ENCODE data around the gene FRMD4A. TPM values are rescaled to one million over a fixed set of nuclear protein-coding genes. Genes with fewer than 3 reads are reported as not detected.

The FRMD4A gene
- total and polyA plus RNA-seq, 2 of the 4 experiments (the other 2 are of a cell fraction) = 30.3 to 68.8 TPM

DNA sequence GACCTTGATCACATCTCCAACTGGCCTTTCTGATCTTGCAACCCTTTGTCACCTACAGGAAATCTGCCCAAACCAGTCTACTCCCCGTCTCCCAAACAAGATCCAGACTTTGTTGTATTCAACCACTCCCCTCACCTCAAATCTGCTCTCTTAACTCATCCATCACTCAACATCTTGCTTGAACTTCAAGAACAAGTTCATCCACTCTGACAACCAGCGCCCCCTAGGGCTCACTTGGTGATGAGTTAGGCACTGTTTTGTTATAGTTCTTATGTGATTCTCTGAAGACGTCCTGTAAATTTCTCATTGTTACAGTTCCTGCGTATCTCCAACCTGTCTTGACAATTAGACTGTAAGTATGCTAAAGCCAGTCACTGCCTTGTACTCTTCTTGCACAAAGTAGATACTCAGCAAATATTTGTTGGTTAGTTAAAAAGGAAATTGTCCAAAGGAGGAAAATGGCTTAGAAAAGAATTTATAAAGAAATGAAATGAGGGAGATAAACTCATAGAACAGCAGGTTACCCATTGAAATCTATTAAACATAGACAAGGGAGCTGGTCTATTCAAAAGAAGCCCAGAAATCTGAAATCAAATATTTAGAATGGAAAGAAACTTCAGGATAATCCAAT is 5.3 kb downstream of the FRMD4A start:
- no peak overlapping the region for H2AFZ ChIP-seq (replicated peaks; ENCODE audit: low read length, poor library complexity)
- H3K79me1 ChIP-seq (ENCODE audit: low read depth in 1 of 2, low read length in 2 of 2) = no peaks in the 10 kb centered on the region
- no peak overlapping the region for H3K4me2 ChIP-seq (ENCODE audit: low read depth, low read length)
- no peak overlapping the region for H4K5ac ChIP-seq (ENCODE audit: low read depth, low read length)
- H3K27ac ChIP-seq (ENCODE audit: insufficient read depth, low read length) = no peak overlapping the region
- POLR2A ChIA-PET (ENCODE audit: unreplicated experiment) = no interaction called here
- no peaks in the 10 kb centered on the region for H3K4me1 ChIP-seq (ENCODE audit: control insufficient read depth, insufficient read depth, low read length)
- no peak overlapping the region for H3K23ac ChIP-seq (ENCODE audit: low read depth, low read length)
- peaks cover 47% of the 10 kb centered on the region for H3K27me3 ChIP-seq (ENCODE audit: control insufficient read depth, insufficient read depth, low read length)
- TF ChIP-seq, protein P1, sequence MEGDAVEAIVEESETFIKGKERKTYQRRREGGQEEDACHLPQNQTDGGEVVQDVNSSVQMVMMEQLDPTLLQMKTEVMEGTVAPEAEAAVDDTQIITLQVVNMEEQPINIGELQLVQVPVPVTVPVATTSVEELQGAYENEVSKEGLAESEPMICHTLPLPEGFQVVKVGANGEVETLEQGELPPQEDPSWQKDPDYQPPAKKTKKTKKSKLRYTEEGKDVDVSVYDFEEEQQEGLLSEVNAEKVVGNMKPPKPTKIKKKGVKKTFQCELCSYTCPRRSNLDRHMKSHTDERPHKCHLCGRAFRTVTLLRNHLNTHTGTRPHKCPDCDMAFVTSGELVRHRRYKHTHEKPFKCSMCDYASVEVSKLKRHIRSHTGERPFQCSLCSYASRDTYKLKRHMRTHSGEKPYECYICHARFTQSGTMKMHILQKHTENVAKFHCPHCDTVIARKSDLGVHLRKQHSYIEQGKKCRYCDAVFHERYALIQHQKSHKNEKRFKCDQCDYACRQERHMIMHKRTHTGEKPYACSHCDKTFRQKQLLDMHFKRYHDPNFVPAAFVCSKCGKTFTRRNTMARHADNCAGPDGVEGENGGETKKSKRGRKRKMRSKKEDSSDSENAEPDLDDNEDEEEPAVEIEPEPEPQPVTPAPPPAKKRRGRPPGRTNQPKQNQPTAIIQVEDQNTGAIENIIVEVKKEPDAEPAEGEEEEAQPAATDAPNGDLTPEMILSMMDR (conservative IDR thresholded peaks at IDR 0.05; ENCODE audit: low read depth, low read length) = peak; percentile 26; the same call in 1 of the 2 replicates
- TF ChIP-seq BHLHE40 (IDR thresholded peaks at IDR 0.05; ENCODE audit: low read depth, low read length) (no peak), RAD21 (IDR thresholded peaks at IDR 0.05; ENCODE audit: low read length) (0 out of 2 replicates have a peak, but pooled peaks have one; percentile 12)
- TF ChIP-seq, protein P2, sequence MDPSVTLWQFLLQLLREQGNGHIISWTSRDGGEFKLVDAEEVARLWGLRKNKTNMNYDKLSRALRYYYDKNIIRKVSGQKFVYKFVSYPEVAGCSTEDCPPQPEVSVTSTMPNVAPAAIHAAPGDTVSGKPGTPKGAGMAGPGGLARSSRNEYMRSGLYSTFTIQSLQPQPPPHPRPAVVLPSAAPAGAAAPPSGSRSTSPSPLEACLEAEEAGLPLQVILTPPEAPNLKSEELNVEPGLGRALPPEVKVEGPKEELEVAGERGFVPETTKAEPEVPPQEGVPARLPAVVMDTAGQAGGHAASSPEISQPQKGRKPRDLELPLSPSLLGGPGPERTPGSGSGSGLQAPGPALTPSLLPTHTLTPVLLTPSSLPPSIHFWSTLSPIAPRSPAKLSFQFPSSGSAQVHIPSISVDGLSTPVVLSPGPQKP (IDR thresholded peaks at IDR 0.05; ENCODE audit: borderline replicate concordance, low read depth, low read length) = no peak
- no peak overlapping the region for H2BK5ac ChIP-seq (ENCODE audit: low read depth, low read length, poor library complexity, severe bottlenecking)
- no peaks in the 10 kb centered on the region for H3K36me3 ChIP-seq (ENCODE audit: control insufficient read depth, insufficient read depth, low read length)
- intact Hi-C loops (cut with micrococcal nuclease) = no loop called here
- in situ Hi-C loops (cut with MboI; ENCODE audit: low sequenced_read_pairs) = no loop called here
- H3K9me3 ChIP-seq (ENCODE audit: control insufficient read depth, insufficient read depth, low read length) = no peaks in the 10 kb centered on the region; the same call in 1 of the 2 replicates
- H3K18ac ChIP-seq (ENCODE audit: low read depth, low read length) = no peak overlapping the region; the same call in 1 of the 2 replicates
- ATAC-seq (ENCODE audit: low read depth) (no peak), DNase-seq (peak; percentile 12)
- no peak overlapping the region for H3K56ac ChIP-seq (ENCODE audit: extremely low read depth, insufficient read depth, low read length)
- CTCF ChIA-PET = interaction anchor here (0.8 kb wide), 1 partner anchor 125 kb away, joined by 3 read pairs; no protein-coding TSS in a partner anchor
- no peak overlapping the region for H3K4ac ChIP-seq (ENCODE audit: low read depth, low read length)
- WGBS, 2 experiments (ENCODE audit: extremely low coverage in 2 of 2, insufficient read length in 1 of 2) = 56% methylated on average over 2 of the region's 4 CpGs; no CpG with 5 or more reads in 1 of the 2 experiments
- H4K8ac ChIP-seq (ENCODE audit: low read depth in 2 of 2, low read length in 2 of 2) = no peak overlapping the region
- no peak overlapping the region for H3K4me3 ChIP-seq (ENCODE audit: insufficient read depth, low read depth, low read length)
- no peak overlapping the region for H2BK20ac ChIP-seq (ENCODE audit: low read depth, low read length)
- H2BK120ac ChIP-seq (ENCODE audit: low read depth, low read length) = no peak overlapping the region
- H3K9ac ChIP-seq (ENCODE audit: low read depth, low read length) = no peak overlapping the region
- no peaks in the 10 kb centered on the region for H4K20me1 ChIP-seq (ENCODE audit: insufficient read depth, low read length)
- H3K14ac ChIP-seq (replicated peaks; ENCODE audit: low read depth, low read length) = no peak overlapping the region
- H2AK5ac ChIP-seq (ENCODE audit: low read depth, low read length) = no peak overlapping the region
- no TSS peak for BruUV-seq (replicated peaks)
- no peak overlapping the region for H2BK15ac ChIP-seq (ENCODE audit: low read depth, low read length)
- no peak overlapping the region for H4K91ac ChIP-seq (ENCODE audit: insufficient read depth, low read depth, low read length)
- no peak overlapping the region for H2AK9ac ChIP-seq (replicated peaks; ENCODE audit: low read depth, low read length, poor library complexity)
- dilution Hi-C loops (cut with HindIII; ENCODE audit: low sequenced_read_pairs, unreplicated experiment) = no loop called here
- no peaks in the 10 kb centered on the region; the same call in 1 of the 2 replicates for H3K9me1 ChIP-seq (ENCODE audit: insufficient read depth, low read length)

Measured in IMR-90 (cell line).